ENCODE measurements around the gene GABRA6.

DNA sequence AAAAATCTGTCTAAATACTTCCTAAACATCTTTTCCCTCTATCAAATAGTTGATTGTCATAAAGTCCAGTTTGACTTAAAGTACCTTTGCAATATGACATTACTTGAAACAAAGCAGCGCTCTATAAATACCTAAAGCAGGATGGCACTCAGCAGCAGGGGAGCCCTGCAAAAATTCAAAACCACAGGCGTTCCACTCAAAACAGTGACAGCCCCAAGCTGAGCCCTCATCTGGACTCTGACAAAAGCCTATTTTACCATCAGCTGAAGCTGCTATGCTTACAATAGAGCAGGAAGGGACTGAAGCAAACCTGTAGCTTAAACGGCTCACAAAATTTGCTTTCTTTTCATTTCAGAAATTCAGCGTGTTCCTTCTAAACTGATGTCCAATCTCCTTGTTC, 11.5 kb downstream of the GABRA6 start:
- TF ChIP-seq, protein P1, sequence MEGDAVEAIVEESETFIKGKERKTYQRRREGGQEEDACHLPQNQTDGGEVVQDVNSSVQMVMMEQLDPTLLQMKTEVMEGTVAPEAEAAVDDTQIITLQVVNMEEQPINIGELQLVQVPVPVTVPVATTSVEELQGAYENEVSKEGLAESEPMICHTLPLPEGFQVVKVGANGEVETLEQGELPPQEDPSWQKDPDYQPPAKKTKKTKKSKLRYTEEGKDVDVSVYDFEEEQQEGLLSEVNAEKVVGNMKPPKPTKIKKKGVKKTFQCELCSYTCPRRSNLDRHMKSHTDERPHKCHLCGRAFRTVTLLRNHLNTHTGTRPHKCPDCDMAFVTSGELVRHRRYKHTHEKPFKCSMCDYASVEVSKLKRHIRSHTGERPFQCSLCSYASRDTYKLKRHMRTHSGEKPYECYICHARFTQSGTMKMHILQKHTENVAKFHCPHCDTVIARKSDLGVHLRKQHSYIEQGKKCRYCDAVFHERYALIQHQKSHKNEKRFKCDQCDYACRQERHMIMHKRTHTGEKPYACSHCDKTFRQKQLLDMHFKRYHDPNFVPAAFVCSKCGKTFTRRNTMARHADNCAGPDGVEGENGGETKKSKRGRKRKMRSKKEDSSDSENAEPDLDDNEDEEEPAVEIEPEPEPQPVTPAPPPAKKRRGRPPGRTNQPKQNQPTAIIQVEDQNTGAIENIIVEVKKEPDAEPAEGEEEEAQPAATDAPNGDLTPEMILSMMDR (IDR thresholded peaks at IDR 0.05): no peak
- TF ChIP-seq POLR2A (IDR thresholded peaks at IDR 0.05) (no peak), POLR2AphosphoS5 (IDR thresholded peaks at IDR 0.05) (no peak), EP300 (IDR thresholded peaks at IDR 0.05) (no peak)
